Activated CD4-positive, alpha-beta T cell treated with anti-CD3 and anti-CD28 coated beads for 48 hours (primary cell): ENCODE measurements around the gene ZSWIM4.
"Not testable (repeated sequence)": the region's sequence is repeated elsewhere in the genome, so short reads cannot be mapped to it uniquely, and the experiment has no call there.

Experiments used
- DNase-seq: peaks from one replicate; pipeline ENCODE4 v3.0.0-alpha.2; 2020

ZSWIM4 gene

DNA sequence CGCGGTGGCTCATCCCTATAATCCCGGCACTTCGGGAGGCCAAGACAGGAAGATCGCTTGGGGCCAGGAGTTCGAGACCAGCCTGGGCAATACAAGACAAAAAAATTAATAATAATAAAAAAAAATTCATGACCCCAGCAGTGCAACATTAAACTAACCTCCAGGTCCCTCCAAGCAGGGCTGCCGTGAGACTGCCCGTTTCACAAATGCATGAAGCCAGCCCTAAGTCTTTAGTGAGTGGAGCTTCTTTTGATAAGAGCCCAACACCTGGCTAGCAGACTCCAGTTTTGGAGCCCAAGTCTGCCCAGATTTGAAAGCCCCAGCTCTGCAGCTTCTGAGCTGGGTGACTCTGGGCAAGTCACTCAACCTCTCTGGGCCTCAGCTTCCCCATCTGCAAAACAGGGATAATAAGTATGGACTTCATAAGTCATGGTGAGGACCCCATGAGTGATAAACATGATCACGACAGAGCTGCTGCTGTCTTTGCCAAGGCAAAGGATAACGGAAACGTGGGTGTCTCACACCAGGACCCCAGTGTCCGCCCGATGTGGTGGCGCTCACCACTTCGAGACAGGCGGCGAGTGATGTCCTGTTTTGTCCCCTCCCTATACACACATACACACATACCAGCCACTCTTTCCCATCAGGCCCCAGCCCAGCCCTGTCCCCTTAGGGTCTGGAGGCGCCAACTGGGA, 43.3 kb downstream of the ZSWIM4 start:
- DNase-seq, result no peak

DNA sequence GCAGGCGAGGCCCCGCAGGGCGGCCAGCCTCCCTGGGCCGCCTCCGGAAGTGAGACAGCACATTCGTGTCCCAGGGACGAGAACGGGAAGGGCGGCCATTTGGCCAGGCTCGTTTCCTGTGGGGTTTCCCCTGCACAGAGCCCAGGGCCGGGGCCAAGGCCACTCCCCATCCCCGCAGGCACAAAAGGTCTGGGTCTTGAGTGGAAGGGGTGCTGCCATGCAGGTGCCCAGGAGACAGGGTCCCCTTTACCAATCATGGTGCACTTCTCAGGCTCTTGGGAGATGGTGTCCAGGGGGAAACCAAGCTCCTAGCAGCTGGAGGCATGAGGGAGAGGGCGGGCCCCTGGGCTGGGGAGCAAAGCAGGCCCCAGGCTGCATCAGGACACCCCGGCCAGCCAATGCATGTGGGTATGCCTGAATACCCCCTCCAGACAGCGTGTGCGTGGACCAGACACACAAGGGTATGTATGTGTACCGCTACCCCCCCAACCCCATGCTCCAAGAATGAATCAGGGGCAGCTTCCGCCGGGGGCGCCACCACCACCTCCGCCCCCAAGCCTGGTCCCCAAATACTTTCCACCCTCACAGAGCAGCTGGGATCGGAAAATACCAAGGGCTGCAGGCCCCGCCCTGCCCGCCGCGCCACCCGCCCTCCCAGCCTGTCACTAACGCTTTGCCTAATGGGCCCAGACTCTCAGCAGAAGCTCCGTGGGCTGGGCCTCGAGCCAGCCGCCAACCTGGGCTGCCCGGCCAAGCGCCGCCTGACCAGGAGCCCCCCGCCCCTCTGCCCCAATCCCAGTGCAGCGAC, 44.1 kb downstream of the ZSWIM4 start:
- peak; percentile 91 for DNase-seq

DNA sequence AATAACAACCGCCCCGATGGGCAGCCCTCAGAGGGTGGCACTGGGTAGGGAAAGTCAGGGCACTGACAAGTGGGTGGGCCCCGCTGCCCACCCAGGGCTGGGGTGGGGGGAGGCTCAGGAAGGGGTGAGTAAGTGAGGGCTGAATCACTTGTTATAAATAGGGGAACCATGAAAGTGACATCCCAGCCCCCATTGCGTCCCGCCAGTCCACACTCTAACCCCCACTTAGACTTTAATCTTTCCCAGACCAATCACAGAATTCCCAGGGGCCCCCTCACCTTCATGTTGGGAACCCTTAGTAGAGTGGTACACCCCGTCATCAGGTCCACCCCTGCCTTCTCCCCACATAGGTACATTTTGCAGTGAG, 44.7 kb downstream of the ZSWIM4 start:
- no peak for DNase-seq

DNA sequence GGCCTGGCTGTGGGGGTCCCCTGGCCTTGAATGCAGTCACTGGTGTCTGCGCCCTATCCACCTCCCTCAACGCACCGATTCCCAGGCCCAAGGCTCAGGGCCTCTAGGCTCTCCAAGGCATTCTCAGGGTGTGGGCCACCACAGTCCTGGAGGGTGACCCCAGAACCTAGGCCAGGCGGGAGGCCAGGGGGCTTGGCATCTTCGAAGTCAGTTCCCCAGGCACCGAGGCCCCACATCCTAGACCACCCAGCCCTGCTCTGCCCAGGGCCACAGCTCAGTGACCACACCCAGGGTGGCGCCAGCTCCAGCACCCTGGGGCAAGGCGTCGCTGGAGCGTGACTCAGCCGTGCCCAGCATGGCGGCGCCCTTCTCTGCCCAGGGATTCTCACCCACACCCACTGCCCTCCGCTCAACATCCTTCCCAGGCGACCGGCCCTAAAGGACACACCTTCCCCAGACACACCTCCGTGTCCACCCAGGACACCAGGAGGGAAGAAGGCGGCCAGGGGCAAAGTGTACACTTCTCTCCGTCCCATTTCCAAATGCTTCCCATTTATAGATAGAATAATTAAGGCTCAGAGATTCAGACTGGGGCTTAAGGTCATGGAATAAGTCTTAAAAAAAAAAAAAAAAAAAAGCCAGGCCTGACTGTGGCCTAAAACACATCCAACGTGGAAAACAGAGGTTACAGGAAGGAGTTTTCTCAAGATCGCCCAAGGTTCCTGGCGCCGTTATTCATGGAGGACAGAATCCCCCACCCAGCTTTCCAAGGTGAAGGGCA, 45.3 kb downstream of the ZSWIM4 start:
- peak; percentile 54 for DNase-seq

DNA sequence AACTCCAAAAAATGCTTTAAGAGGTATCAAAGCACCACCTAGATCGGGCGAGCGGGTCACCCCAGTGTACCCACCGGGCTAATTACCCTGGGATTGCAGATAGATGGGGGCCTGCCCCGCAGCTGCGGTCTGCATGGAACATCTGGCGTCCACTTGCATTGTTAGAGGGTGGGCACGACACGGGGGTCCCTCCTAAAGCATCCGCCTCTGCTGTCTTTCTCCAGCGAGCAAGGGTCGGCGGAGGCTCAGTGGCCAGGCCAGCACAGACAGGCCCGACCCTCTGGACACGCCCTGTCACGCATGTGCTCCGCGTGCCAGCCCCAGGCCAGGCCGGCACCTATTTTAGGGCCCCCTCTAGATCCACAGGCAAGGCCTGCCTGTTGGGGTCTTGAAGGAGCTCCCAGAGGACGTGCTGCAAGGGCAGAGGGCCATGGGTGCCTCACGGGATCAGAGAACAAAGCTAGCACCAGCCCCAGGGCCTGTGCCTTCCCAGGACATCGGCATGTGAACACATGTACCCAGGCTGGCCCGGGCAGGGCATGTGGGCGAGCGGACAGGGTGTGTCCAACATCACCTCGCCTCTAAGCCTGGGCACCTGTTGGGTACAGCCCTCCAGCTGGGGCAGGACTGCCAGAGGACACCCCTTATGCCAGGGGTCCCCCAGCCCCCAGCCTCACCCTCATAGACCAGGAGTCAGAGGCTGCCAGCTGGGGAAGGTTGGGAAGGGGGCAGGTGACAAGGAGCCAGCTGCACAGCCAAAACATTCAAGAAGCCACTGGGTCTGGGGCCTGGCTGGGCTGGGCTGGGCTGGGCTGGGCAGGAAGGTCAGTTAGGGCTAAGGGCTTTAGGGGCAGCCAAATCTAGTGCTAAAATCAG, 46.1 kb downstream of the ZSWIM4 start:
- peak; percentile 42 for DNase-seq

DNA sequence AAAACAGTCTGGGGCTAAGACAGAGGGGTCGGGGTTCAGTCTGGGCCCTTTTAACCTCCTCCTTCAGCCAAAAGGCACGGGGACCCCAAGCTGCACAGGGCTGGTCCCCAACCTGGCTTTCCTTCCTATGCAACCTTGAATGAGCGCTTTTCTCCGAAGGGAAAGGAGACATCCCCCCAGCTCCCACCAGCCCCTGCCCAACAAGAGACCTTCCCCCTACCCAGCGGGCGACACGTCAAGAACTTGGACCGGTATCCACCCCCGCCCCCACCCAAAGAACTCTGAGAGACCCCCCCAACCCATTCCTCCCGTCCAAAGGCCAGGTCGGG, 46.7 kb downstream of the ZSWIM4 start:
- DNase-seq, result no peak

DNA sequence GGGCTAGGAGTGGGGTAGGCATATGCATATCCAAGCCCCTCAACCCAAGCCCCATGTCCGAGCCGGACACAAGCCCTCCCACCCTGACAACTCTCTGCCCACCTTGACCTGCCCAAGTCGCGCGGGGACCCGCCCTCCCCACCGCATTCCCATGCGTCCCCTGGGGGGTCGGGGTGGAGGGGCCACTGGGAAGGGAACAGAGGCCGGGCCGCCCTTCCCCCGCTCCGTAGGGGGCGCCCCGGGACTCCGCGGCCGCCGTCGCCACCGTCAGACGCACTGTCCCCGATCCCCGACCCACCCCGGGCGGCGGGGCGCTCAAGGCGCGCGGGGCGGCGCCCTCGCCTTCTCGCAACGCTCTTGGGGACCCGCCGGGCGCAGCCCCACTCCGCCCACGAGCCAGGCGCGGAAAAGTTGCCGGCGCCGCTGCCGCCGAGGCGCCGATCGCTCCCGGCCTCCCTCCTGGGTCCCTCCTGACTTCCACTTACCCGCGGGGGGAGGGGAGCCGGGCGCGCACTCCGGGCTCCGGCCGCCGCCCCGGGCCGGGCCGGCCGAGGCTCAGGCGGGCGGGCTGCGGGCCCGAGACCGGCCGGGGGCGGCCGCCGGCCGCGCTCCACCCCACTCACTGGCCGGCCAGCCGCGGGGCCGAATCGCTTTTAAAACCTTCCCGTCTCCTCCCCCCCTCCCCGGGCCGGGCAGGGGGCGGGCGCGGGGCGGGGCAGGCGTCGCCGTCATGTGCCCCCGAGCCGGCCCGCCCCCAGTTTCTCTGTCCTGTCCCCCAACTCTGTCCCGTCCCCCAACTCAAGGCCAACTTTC, 47.3 kb downstream of the ZSWIM4 start:
- peak; percentile 68 for DNase-seq

DNA sequence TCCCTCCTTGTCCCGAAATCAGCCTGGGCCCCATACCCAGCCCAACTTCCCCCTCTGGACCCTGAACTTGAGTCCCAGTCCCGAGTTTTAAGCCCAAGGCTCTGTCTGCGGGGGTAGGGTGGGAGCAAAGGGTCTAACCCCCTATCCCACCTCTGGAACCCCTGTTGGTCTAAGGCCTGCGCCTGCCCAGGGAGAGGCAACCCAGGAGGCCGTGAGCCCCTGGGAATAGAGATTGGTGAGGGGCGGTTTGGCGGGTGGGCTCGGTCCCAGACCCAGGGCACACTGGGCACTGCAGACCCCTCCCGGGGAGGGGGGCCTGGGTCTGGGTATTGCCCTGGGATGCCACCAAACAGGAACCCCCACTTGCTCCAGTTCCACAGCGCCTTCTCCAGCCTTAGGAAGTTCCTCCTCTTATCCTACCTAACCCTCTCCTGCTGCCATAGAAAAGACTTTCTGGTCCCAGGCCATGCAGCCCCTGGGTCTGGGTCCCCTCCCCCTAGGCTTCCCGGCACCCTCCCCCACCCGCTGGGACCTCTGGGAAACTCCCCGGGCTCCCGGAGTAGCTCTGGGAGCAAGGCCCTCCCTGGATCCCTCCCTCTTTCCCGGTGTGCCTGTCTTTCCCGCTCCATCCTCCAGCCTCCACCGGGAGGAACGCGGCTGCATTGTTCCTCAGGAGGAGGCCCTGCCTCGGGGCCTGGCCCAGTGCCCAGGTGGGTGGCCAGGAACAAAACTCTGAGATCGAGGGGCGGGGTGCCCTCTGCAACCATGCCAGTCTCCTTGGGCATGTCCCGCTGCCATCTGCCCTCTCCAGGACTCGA, 48.1 kb downstream of the ZSWIM4 start:
- DNase-seq, result no peak

DNA sequence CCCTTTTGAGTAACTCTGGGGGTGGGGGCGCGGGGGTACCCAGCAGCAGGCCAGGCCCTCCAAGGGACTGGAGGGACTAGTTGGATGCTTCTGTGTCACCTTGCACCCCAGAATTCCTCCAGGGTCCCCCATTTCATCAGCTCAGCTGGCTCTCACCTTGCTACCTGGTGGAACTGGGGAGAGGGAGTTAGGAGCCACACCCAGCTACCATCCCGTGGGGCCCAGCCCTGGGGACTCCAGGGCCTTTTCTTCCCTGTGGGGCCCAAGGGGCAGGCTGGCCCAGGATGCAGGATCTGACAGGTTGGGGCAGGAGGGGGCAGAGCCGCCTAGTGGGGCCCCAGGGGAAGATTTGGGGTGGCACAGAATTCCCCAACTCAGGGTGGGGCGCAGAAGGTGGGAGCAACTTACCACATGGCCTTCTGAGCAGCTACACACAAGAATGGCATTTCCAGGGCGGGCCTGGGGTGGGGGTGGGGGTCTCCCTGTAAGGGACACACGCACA, 48.9 kb downstream of the ZSWIM4 start:
- DNase-seq, result no peak

DNA sequence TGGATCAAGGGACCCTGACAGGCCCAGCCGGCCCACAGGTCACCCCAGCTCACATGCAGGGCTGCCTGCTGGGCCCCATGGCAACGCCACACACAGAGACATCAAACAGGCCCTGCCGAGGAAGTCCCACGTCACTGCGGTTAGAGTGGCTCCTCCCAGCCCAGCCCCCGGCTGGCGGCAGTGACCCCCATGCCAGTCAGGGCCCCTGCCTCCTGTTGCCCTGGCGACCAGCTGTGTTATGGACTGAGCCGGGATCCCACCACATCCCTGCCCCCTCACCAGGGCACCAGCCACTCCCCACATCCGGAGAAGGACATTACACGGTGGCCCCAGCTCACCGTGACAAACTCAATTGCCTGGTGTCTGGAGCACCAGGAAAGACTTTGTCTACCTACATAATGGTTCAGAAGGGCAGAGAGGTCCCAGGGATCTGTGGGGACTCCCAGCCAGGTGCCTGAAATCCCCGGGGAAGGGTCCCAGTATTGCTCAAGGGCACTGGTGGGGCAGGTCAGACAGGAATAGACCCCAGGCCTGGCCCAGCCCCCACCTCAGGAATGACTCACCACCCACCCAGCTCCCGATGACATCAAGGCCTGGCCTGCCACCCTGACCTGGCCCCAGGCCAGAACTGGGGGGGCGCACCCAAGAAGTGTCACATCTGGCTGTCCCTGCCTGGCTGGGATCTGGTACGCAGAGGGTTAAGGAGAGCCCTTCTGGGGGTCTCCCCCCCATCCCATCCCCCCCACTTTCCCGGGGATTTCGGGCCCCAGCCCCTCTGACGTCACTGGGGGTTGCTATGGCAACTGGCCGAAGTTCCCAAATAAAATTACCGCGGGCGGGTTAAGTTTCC, 51.5 kb downstream of the ZSWIM4 start:
- DNase-seq, result peak; percentile 95

DNA sequence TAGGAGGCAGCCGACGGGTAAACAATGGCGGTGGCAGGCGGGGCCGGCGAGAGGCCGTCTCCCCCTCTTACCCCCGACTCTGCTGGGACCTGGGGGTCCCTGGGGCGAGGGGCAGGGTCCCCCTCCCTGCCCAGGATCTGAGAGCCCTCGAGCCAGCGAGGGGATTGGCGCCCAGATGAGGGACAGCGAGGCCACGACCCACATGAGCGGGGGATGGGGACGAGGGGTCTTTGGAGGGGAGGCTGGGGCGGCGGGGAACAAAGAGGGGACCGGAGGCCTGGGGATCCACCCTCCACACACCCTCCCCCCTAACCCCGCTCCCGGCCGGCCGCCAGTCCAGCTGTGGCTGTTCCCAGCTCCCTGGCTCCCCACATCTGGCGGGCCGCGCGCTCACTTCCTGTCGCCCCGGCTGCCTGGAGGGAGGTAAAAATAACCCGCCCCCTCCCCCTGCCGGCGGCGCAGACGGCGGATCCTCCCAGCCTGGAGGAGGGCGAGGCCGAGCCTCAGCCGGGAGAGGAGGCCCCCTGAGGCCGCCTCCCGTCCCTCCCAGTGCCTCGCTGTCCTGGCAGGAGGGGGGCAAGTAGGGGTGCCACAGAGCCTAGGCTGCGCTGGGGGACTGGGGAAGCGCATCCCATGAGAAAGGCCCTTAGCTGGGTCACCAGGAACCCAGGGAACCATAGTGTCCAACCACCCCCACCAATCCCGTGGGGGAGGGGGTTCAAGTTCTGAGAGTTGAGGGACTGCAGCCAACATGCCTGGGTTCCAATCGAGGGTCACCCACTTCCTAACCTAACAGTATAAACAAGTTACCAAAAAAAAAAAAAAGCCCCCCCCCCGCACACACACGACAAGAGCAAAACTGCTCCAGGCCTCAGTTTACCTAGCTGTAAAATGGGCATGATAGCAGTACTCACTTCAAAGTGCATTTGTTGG, 52.4 kb downstream of the ZSWIM4 start:
- DNase-seq, result peak; percentile 89

DNA sequence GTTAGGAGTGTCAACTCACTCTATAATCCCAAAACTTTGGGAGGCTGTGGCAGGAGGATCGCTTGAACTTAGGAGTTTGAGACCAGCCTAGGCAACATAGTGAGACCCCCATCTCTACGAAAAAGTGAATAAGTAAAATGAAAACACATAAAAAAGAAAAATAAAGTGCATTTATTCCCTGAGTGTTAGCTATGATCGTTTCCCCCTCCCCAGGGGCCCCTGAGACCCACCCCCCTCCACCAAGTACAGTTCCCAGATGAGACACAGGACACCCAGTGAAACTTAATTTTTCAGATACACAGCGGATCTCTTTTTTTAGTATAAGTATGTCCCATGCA, 53.1 kb downstream of the ZSWIM4 start:
- no peak for DNase-seq

DNA sequence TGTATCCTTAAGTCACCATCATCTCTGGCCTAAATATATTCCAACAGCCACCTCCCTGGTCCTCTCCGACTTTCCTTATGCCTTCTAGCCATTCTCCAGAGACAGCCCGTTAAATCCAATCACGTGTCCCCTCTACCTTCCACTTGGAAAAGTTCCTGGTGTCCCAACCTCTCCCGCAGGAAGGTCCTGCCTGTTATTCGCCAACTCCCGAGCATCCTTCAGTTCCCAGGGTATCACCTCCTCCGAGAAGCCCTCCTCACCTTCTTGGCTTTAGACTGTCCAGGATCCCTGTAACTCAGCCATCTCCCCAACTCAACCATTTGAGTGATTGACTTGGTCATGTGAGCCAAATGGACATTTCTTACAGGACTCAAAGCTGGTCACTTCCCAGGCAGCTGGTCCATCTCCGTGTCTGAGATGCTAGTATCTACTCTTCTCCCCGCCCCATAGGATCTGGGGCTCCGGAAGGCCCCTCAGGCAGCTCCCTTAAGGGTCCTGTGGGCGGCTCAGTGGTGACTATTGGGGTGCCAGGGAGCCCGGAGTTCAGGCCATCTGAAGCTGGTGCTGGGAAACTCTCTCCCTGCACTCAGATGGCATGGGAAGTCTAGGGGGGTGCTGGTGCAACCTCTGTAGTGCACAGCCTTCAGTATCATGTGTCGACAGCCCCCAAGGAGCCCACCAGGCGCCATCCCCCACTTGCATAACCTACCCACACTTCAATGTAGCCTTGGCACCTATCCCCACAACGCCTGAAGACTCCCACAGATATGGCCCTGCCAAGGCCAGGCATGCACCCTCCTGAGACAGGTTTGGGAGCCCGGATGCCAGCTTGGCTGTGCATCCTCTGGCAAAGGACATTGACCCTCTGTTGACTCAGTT, 53.8 kb downstream of the ZSWIM4 start:
- no peak for DNase-seq

DNA sequence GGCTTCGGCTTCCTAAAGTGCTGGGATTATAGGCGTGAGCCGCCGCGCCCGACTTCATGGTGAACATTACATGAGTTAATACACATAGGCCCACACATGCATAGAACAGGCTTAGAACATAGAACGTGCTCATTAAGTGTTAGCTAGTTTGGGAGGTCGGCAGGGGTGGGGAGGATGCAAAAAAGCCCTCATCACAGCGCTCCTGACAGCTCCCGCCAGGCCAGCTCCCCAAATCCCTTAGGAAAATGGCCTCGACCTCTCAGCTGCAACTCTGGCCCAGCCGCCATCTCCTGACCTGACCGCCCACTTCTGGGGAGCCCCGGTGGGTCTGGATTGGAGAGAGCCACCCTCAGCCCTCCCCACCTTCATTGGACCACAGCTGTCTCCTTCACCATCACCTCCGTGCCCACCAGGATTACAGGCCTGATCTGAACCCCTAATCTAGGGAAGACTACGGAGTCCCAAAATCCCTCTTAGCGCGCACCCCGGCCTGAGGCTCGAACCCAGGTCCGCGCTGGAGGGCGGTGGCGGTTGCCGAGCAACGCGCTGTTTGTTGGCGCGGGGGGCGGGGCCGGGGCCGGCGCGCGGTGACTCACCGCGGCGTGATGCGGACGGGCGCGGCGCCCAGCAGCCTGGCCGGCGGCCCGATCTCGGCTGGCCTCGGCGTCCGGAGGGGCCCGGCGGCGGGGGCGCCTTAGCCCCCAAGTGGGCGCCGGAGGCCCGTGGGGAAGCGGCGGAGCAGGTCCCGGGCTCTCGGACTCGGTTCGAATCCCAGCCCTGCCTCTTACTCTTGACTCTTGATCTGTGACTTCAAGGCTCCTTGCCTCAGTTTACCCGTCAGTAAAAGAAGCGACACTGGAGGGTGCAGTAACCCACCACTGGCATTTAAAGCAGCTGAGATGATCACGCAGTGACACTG, 55.0 kb downstream of the ZSWIM4 start:
- DNase-seq, result peak; percentile 79

DNA sequence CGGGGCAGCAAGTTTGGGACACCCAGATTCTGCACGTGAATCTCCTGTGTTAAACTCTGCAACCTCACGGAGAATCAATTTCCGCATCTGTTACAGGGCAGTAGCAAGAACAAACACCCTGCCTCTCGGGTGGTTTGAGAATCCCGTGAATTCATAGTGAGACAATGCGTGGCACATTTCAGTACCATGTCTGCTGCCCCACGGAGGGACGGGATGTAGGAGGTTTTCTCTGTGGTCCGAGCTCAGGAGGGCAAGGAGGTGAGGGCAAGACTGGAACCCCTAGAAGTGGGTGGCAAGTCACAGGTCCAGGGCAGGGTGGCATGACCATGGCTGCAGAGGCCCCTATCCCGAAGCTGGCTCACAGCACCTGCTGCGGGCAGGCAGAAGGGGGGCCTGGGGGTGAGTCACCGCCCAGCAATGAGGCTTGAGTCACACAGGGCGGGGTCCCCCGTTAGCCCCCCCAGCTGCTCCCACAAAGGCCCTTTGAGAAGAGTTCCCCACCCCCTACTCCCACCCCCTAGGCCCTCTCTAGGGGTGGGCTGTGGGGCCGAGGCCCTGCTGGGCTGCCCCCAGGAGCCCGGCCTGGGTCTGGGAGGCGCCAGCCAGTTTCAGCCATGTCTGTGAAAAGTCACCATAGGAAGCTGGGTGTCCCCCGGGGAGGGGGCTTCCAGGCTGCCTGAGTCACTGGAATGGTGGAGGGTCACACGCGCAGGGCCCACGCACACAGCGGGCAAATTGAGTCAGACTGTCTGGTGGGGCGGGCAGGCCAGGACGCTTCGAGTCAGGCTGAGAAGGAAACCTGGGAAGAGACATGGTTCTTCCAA, 55.9 kb downstream of the ZSWIM4 start:
- DNase-seq, result peak; percentile 54

DNA sequence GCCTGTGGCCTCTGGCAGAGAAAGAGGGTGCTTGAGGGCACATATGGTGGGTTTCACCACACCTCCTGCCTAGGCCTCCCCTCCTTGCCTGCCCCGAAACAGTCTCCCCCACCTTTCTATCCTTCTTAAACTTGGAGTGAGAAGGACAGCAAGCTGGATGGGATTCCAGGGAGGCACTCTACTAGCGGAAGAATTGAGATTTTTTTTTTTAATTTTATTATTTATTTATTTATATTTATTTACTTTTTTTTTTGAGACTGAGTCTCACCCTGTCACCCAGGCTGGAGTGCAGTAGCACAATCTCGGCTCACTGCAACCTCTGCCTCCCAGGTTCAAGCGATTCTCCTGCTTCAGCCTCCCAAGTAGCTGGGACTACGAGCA, 56.5 kb downstream of the ZSWIM4 start:
- DNase-seq, result not testable (repeated sequence)
